ENCODE results near the gene IRF8.

- TF ChIP-seq EP300 (IDR thresholded peaks at IDR 0.05) (no peak), CTCF (IDR thresholded peaks at IDR 0.05) (no peak)
These were observed 18.1 kb downstream of the IRF8 start for GRCh38 chr16:85917012-85917411.

Measured in sigmoid colon (tissue), 4 donors.